HL-60 (cell line): Measurements from ENCODE around the gene TPBGL.

Source experiments
- GABPA ChIP-seq: IDR thresholded peaks from 2 replicates; pipeline ENCODE4 v1.6.1; 2012; ENCODE audit warnings: low read depth
- POLR2AphosphoS5 ChIP-seq: IDR thresholded peaks from 2 replicates; pipeline ENCODE4 v1.6.1; 2012; ENCODE audit warnings: low read depth
- TF ChIP-seq, protein P1 (sequence below): IDR thresholded peaks from one replicate; pipeline ENCODE4 v1.5.1; 2011; ENCODE audit warnings: low read length, control low read depth, inconsistent platforms; ENCODE audit not compliant: insufficient read depth
- TF ChIP-seq, protein P2 (sequence below): IDR thresholded peaks from 2 replicates; pipeline ENCODE4 v1.6.1; 2012; ENCODE audit warnings: low read depth; ENCODE audit not compliant: insufficient replicate concordance

DNA sequence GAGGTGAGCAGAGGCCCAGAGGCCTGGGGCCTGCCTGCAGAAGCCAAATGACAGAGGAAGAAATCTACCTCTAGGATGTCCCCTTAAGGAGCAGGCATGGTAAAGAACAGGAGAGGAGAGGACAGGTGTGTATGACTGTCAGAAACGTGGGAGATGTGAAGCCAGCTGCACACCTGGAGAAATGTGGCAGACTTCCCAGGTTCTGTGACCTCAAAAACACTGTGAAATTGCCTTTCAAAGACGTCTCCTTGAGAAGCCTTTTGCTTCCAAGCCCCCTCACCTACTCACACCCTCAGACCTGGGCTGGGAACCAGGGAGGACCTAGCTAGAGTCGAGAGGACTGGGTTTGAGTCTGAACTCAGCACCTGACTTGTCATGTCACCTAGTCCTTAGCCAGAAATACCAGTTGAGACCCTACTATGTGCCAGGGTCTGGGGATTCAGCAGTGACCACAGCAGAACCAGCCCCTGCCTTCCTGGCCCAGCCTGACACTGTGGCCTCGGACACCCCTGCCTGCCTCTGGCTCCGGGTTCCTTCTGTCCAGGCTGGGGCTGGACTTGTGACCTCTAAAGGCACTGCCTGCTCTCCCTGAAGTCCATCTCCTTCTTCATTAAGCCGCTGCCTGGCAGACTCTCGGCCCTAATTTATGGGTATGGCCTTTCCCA lies 5.6 kb downstream of the TPBGL start:
- TF ChIP-seq POLR2AphosphoS5 = no peak
- TF ChIP-seq, protein P1, sequence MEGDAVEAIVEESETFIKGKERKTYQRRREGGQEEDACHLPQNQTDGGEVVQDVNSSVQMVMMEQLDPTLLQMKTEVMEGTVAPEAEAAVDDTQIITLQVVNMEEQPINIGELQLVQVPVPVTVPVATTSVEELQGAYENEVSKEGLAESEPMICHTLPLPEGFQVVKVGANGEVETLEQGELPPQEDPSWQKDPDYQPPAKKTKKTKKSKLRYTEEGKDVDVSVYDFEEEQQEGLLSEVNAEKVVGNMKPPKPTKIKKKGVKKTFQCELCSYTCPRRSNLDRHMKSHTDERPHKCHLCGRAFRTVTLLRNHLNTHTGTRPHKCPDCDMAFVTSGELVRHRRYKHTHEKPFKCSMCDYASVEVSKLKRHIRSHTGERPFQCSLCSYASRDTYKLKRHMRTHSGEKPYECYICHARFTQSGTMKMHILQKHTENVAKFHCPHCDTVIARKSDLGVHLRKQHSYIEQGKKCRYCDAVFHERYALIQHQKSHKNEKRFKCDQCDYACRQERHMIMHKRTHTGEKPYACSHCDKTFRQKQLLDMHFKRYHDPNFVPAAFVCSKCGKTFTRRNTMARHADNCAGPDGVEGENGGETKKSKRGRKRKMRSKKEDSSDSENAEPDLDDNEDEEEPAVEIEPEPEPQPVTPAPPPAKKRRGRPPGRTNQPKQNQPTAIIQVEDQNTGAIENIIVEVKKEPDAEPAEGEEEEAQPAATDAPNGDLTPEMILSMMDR = no peak
- TF ChIP-seq, protein P2, sequence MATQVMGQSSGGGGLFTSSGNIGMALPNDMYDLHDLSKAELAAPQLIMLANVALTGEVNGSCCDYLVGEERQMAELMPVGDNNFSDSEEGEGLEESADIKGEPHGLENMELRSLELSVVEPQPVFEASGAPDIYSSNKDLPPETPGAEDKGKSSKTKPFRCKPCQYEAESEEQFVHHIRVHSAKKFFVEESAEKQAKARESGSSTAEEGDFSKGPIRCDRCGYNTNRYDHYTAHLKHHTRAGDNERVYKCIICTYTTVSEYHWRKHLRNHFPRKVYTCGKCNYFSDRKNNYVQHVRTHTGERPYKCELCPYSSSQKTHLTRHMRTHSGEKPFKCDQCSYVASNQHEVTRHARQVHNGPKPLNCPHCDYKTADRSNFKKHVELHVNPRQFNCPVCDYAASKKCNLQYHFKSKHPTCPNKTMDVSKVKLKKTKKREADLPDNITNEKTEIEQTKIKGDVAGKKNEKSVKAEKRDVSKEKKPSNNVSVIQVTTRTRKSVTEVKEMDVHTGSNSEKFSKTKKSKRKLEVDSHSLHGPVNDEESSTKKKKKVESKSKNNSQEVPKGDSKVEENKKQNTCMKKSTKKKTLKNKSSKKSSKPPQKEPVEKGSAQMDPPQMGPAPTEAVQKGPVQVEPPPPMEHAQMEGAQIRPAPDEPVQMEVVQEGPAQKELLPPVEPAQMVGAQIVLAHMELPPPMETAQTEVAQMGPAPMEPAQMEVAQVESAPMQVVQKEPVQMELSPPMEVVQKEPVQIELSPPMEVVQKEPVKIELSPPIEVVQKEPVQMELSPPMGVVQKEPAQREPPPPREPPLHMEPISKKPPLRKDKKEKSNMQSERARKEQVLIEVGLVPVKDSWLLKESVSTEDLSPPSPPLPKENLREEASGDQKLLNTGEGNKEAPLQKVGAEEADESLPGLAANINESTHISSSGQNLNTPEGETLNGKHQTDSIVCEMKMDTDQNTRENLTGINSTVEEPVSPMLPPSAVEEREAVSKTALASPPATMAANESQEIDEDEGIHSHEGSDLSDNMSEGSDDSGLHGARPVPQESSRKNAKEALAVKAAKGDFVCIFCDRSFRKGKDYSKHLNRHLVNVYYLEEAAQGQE = no peak
- no peak for TF ChIP-seq GABPA
